Esophagus muscularis mucosa (tissue), 3 donors: ENCODE measurements around the gene PRLH.

ENCODE experiments used
- CTCF ChIP-seq, 3 experiments: fragments of 200-600 bp in 2 of 3; fragments of 450-650 bp in 1 of 3; sonication (generic) in 2 of 3; IDR thresholded peaks; one replicate each; pipeline ENCODE4 v1.5.1; 2017 to 2019; ENCODE audit warnings: antibody characterized with exemption in 3 of 3, mild to moderate bottlenecking in 2 of 3, moderate library complexity in 1 of 3
- POLR2A ChIP-seq: fragments of 450-650 bp; IDR thresholded peaks from one replicate; pipeline ENCODE4 v1.6.1; 2017; ENCODE audit warnings: antibody characterized with exemption, moderate library complexity, mild to moderate bottlenecking, low read depth
- POLR2AphosphoS5 ChIP-seq, 2 donors: sonication (generic); formaldehyde crosslinking; IDR thresholded peaks; one replicate each; pipeline ENCODE4 v1.6.1; 2017; ENCODE audit warnings: antibody characterized with exemption in 2 of 2

- TF ChIP-seq CTCF (IDR thresholded peaks at IDR 0.05) (no peak), POLR2A (no peak), POLR2AphosphoS5 (IDR thresholded peaks at IDR 0.05) (no peak)
Measured at GRCh38 chr2:237557633-237558015, 8.8 kb upstream of the PRLH start.
